ENCODE data around the gene C1GALT1C1L. TPM values are rescaled to one million over a fixed set of nuclear protein-coding genes. Genes with fewer than 3 reads are reported as not detected.

Gene C1GALT1C1L
- total RNA-seq, 2 donors from 2014 or later, result 2.6 TPM; not detected in 1

- intact Hi-C loops (cut with DNase I), result no loop called here
Observed at GRCh38 chr2:43717322-43717721, 41.1 kb upstream of the C1GALT1C1L start.

DNA sequence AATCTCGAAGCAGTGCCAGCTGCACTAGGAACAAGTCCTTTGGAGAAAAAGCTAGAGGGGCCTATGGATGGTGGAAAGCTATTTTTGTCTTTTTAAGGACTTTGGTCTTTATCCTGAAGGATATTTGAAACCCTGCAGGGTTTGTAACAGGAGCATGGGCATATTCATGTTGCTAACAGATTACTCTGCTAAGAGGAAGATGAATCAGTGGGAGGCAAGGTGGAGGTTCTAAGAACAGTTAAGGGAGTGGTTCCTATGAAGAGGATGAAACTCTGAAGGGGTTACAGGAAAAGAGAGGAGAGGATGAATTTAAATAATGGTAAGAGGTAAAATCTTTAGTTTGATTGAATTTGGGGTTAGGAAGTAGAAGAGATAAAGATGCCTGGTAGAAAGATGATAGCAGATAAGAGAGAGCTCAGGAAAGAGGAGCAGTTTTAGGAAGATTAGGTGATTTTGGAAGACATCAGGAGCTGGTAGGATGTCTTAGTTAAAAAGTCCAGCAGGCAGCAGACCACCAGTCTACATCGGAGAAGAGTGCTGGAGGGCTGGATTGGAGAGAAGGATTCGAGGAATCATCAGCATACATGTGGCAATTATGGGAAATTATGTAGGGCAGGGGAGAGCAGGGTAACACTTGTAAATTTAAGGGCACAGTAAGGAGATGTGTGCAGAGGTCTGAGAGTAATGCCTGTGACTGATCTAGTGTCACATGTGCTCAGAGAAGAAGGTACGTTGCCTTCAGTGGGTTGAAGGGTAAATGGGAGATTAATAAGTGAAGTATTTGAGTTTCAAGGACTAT lies 39.3 kb upstream of the C1GALT1C1L start:
- Histone ChIP-seq H3K4me1 (no peaks in the 10 kb centered on the region), H3K4me3 (no peak overlapping the region), H3K27me3 (no peaks in the 10 kb centered on the region), H3K27ac (no peak overlapping the region), H3K36me3 (replicated peaks in 1 of 2; ENCODE audit: insufficient read depth in 1 of 2, low read depth in 2 of 2) (no peaks in the 10 kb centered on the region), H3K9me3 (no peaks in the 10 kb centered on the region)
- TF ChIP-seq, protein P1, sequence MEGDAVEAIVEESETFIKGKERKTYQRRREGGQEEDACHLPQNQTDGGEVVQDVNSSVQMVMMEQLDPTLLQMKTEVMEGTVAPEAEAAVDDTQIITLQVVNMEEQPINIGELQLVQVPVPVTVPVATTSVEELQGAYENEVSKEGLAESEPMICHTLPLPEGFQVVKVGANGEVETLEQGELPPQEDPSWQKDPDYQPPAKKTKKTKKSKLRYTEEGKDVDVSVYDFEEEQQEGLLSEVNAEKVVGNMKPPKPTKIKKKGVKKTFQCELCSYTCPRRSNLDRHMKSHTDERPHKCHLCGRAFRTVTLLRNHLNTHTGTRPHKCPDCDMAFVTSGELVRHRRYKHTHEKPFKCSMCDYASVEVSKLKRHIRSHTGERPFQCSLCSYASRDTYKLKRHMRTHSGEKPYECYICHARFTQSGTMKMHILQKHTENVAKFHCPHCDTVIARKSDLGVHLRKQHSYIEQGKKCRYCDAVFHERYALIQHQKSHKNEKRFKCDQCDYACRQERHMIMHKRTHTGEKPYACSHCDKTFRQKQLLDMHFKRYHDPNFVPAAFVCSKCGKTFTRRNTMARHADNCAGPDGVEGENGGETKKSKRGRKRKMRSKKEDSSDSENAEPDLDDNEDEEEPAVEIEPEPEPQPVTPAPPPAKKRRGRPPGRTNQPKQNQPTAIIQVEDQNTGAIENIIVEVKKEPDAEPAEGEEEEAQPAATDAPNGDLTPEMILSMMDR (IDR thresholded peaks at IDR 0.05), result no peak
- no peak for TF ChIP-seq POLR2A (IDR thresholded peaks at IDR 0.05)
- WGBS, 2 donors, result 75 to 79% methylated on average over 4 of the region's 4 CpGs
- no peak for DNase-seq
- no peak for ATAC-seq
- intact Hi-C loops (cut with DNase I), result no loop called here

More at GRCh38 chr2:43717322-43717721, 41.1 kb upstream of the C1GALT1C1L start:
- TF ChIP-seq, protein P1 (IDR thresholded peaks at IDR 0.05), result no peak
- TF ChIP-seq POLR2A (IDR thresholded peaks at IDR 0.05), result no peak
- DNase-seq, result no peak
- no peak overlapping the region for H3K4me3 ChIP-seq
- no peak overlapping the region for H3K27ac ChIP-seq
- H3K9me3 ChIP-seq, result no peaks in the 10 kb centered on the region
- H3K4me1 ChIP-seq, result no peaks in the 10 kb centered on the region
- no peaks in the 10 kb centered on the region for H3K36me3 ChIP-seq (replicated peaks in 1 of 2; ENCODE audit: insufficient read depth in 1 of 2, low read depth in 2 of 2)
- no peak for ATAC-seq
- no peaks in the 10 kb centered on the region for H3K27me3 ChIP-seq

GRCh38 chr2:43714164-43714563 lies 37.9 kb upstream of the C1GALT1C1L start:
- TF ChIP-seq, protein P1 (IDR thresholded peaks at IDR 0.05), result no peak
- TF ChIP-seq POLR2A (IDR thresholded peaks at IDR 0.05), result no peak
- no peak for DNase-seq
- no peaks in the 10 kb centered on the region for H3K36me3 ChIP-seq (replicated peaks in 1 of 2; ENCODE audit: insufficient read depth in 1 of 2, low read depth in 2 of 2)
- H3K27me3 ChIP-seq, result no peaks in the 10 kb centered on the region
- ATAC-seq, result no peak
- H3K27ac ChIP-seq, result no peak overlapping the region
- no peak overlapping the region for H3K4me3 ChIP-seq
- intact Hi-C loops (cut with DNase I), result no loop called here
- no peaks in the 10 kb centered on the region for H3K9me3 ChIP-seq
- 47 to 61% methylated on average over 2 of the region's 2 CpGs for WGBS, 2 donors
- H3K4me1 ChIP-seq, result no peaks in the 10 kb centered on the region

GRCh38 chr2:43710866-43711265 lies 34.6 kb upstream of the C1GALT1C1L start:
- DNase-seq (no peak), ATAC-seq (no peak)
- Histone ChIP-seq H3K36me3 (replicated peaks in 1 of 2; ENCODE audit: insufficient read depth in 1 of 2, low read depth in 2 of 2) (no peaks in the 10 kb centered on the region), H3K4me1 (no peaks in the 10 kb centered on the region), H3K27ac (no peak overlapping the region), H3K4me3 (no peak overlapping the region), H3K27me3 (no peaks in the 10 kb centered on the region), H3K9me3 (no peaks in the 10 kb centered on the region)
- TF ChIP-seq POLR2A (IDR thresholded peaks at IDR 0.05), result no peak
- TF ChIP-seq, protein P1 (IDR thresholded peaks at IDR 0.05), result no peak
- intact Hi-C loops (cut with DNase I), result no loop called here

DNA sequence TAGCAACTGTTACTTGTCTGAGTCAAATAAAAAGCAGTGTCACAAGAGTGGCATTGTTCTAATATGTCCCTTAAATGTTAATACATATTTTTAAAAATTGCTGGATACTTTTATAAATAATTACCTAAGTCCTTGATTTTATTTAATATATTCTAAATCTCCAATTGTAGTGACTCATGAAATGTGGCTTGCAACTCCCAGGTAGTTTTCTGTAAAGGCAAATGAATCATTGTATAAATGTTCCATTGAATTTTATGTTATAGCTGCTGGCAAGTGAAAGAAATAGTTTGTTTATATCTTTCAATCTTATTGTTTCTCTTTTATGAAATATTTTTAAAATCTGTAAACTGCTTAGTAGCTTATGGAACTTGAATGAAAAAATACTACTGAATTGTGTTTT lies 32.7 kb upstream of the C1GALT1C1L start:
- DNase-seq (no peak), ATAC-seq (no peak)
- Histone ChIP-seq H3K4me1 (no peaks in the 10 kb centered on the region), H3K4me3 (no peak overlapping the region), H3K27ac (no peak overlapping the region), H3K36me3 (replicated peaks in 1 of 2; ENCODE audit: insufficient read depth in 1 of 2, low read depth in 2 of 2) (no peaks in the 10 kb centered on the region), H3K27me3 (no peaks in the 10 kb centered on the region), H3K9me3 (no peaks in the 10 kb centered on the region)
- TF ChIP-seq, protein P1 (IDR thresholded peaks at IDR 0.05), result no peak
- no peak for TF ChIP-seq POLR2A (IDR thresholded peaks at IDR 0.05)
- intact Hi-C loops (cut with DNase I), result no loop called here
